ENCODE results near the gene RSAD2.

DNA sequence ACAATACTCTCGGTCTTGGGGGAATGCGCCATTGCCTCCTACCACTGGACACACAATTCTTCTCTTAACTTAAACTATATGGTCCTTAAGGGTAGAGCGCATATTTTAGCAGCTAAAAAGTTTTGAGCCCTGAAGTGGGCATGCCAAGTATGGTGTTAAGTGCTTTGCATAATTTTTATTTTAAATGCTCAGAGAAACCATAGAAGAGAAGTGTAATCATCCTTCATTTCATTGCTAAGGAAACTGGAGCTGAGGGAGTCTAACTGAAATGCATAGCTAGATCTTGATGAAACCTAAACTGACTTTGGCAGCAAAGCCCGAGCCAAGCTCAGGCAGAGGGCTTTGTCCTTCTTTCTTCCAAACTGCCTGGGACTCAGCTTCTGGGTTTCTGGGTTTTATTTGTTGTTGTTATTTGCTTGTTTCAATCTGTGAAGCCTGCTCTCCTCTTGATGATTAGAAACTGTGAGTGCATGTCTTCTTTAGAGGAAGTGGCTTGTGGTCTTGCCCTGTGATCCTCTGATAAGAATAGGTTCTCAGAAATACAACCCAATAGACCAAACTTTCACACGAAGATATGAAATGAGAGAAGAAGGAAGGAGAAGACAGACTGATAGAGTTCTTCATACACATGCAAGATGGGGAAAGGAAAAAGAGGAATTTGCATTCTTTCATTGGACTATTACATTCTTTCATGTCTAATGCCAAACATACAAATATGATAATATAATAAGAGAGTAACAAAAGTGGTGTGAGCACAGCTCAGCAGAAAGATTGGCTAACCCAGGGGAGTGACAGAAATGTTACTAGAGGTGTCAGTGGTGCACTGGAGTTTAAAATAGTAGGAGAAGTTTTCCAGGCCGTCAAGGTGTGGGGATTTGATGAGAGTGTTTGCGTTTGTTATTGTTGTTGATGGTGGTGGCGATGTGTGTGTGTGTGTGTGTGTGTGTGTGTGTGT lies 32.1 kb downstream of the RSAD2 start:
- no peak for TF ChIP-seq EZH2 (IDR thresholded peaks at IDR 0.05; ENCODE audit: borderline replicate concordance, low read length)
- TF ChIP-seq, protein P1, sequence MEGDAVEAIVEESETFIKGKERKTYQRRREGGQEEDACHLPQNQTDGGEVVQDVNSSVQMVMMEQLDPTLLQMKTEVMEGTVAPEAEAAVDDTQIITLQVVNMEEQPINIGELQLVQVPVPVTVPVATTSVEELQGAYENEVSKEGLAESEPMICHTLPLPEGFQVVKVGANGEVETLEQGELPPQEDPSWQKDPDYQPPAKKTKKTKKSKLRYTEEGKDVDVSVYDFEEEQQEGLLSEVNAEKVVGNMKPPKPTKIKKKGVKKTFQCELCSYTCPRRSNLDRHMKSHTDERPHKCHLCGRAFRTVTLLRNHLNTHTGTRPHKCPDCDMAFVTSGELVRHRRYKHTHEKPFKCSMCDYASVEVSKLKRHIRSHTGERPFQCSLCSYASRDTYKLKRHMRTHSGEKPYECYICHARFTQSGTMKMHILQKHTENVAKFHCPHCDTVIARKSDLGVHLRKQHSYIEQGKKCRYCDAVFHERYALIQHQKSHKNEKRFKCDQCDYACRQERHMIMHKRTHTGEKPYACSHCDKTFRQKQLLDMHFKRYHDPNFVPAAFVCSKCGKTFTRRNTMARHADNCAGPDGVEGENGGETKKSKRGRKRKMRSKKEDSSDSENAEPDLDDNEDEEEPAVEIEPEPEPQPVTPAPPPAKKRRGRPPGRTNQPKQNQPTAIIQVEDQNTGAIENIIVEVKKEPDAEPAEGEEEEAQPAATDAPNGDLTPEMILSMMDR (IDR thresholded peaks at IDR 0.05; ENCODE audit: low read length), result no peak
